MM.1S (cell line): ENCODE measurements around the gene CEACAM16.

Source experiments
- CTCF ChIP-seq: fragments of 300-600 bp; sonication (generic); IDR thresholded peaks from 2 replicates; pipeline ENCODE4 v1.5.1; 2016; ENCODE audit warnings: antibody characterized with exemption, low read length, mixed read lengths
- EZH2 ChIP-seq: fragments of 300-600 bp; sonication (generic); optimal IDR thresholded peaks from 2 replicates; pipeline ENCODE3; 2017; ENCODE audit warnings: low read depth, mild to moderate bottlenecking, antibody characterized with exemption, low read length, mixed read lengths
- EZH2phosphoT487 ChIP-seq: fragments of 300-600 bp; sonication (generic); IDR thresholded peaks from 2 replicates; pipeline ENCODE4 v1.6.1; 2018; ENCODE audit warnings: antibody characterized with exemption, low read length

- TF ChIP-seq CTCF: no peak
- TF ChIP-seq EZH2: no peak
- TF ChIP-seq EZH2phosphoT487: no peak
These were observed 47.6 kb downstream of the CEACAM16 start for GRCh38 chr19:44746616-44746945.
